ENCODE results near the gene NUSAP1.
"Not testable (repeated sequence)": the region's sequence is repeated elsewhere in the genome, so short reads cannot be mapped to it uniquely, and the experiment has no call there.

NUSAP1 gene

DNA sequence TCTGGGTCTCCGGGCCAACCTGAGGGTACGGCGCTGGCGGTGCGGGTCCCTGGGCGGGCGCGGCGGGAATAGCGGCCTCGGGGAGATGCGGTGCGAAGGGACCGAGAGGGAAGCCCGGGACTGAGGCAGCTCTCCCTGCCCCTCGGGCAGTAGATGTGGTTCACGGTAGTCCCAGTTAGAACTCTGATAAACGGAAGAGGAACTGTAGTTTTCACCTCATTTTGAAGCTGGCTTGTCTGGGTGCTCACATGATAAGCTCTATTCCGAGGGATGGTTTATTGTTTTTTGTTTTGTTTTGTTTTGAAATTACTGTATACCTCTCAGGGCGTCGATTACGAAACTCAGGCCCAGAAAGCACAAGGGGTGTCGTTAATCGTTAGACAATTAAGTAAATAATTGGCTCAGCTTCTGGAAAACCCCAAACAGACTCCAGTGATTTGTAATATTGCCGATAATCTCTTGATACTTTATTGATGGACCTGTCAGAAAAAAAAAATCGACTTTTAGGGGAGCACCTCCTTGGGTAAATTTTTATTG lies 413 bp downstream of the NUSAP1 start:
- DNase-seq: peak in 2 of 58 donors; percentile 35 to 38

DNA sequence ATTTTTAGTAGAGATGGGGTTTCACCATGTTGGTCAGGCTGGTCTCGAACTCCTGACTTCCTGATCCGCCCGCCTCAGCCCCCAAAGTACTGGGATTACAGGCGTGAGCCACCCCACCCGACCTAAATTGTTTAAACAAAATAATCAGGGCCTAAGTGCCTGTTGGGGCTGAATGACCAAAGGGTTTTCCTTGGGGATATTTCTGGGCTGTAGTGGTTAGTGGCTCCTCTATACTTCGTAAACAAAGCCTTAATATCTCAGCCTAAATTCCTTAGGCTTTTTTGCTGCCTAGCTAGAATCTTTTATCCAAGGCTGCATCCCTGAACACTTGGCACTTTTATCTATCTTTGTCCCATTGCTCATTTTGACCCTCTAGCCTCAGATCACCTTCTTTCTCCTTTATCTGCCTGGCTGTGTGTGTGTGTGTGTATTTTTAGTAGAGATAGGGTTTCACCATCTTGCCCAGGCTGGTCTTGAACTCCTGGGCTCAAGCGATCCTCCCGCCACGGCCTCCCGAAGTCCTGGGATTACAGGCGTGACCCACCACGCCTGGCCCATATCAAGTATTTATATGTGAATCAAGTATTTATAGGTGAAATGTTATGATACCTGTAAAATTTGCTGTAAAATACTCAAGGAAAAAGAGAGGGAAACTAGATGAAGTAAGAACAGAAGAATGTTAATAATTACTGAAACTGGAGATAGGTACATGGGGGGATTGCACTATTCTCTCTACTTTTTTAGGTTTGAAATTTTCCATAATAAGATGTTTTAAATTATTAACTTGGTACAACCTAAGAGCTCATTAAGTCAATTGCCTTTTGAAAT lies 1.8 kb downstream of the NUSAP1 start:
- no peak for DNase-seq

DNA sequence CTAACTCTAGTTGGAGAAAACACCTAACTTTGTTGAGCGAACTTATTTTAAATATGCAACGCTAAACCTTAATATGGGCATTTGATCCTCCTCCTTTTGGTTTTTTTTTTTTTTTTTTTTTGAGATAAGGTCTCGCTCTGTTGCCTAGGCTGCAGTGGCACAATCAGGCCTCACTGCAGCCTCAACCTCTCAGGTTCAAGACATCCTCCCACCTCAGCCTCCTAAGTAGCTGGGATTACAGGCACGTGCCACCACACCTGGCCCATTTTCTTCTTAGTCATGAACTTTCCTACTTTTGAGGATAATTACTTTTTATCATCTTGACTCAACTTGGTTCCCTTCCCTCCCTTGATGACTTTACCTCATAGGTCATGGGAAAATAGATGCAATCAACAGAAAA lies 3.9 kb downstream of the NUSAP1 start:
- DNase-seq: no peak

DNA sequence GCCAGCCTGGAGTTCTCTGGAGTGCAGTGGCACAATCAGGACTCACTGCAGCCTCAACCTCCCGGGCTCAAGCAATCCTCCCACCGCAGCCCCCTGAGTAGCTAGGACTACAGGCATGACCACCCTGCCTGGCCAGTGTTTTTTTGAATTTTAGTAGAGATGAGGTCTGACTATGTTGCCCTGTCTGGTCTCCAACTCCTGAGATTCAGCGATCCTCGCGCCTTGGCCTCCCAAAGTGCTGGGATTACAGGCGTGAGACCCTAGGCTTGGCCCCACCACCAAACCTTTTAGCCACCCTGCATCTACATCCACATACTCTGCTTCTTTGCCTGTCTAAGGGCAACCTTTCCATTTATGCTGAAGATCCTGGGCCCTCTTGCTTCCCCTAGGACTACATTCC lies 4.4 kb downstream of the NUSAP1 start:
- DNase-seq: no peak

DNA sequence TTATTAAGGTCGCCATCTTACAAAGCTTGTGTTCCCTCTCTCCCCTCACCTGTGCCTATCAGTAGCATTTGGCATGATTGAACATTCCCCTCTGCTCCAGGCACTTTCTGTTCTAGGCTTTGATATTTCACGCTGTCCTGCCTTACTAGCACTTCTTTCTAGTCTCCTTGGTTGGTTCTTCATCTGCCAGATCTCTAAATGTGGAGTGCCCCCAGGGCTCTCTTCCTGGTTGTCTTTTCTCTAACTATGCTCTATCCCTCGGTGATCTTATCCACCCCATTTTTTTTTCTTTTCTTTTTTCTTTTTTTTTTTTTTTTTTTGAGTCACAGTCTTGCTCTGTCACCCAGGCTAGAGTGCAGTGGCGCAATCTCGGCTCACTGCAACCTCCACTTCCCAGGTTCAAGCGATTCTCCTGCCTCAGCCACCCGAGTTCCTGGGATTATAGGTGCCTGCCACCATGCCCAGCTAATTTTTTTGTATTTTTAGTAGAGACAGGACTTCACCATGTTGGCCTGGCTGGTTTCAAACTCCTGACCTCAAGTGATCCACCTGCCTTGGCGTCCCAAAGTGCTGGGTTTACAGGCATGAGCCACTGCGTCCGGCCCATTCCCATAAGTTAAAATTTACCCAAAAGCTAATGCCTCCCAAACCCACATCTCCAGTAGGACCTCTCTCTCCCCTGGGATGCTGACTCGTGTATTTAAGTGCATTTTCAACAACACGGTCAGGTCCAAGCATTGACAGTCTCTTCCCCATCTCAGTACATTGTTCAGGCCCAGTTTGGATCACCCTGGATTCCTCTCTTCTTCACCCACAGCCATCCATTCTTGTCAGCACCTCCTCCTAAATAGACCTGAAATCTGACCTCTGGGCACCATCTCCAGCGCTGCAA lies 5.2 kb downstream of the NUSAP1 start:
- DNase-seq: no peak

DNA sequence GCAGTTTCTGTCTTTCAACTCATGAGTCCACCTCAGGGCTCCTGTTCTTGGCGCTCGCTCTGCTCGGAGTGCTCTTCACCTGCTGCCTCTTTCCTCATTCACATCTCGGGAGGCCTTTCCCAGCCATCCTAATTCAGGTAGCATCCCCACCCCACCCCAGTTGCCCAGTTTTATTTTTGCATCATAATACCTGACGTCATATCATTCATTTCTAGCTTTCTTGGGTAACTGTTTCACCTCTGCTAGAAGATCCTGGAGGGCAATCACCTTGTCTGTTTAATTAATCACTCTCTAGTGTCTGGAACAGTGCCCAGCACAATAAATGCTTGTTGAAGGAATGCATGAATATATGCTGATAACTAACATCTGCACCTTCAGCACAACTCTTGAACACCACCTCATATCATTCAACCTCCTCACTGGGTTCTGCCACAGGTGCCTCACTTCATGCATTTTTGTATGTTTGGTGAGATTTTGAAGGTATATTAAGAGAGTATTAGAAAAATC lies 7.6 kb downstream of the NUSAP1 start:
- DNase-seq: no peak

DNA sequence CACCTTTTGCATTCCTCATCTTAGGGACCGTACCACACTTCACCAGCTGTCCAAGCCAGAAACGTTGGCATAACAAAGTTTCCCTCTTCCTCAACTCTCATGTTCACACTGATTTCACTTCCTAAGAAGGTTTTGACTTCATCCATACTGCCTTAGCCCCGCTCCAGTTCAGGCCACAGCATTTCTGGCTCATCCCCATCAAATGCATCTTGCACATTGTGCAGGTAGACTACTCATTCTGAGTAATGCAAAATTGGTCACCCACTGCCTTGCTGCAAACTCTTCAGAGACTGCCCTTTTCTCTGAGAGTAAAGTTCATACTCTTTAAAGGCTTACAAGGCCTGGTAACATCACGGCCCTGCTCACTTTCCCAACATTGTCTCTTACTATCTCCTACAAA lies 8.8 kb downstream of the NUSAP1 start:
- no peak for DNase-seq

DNA sequence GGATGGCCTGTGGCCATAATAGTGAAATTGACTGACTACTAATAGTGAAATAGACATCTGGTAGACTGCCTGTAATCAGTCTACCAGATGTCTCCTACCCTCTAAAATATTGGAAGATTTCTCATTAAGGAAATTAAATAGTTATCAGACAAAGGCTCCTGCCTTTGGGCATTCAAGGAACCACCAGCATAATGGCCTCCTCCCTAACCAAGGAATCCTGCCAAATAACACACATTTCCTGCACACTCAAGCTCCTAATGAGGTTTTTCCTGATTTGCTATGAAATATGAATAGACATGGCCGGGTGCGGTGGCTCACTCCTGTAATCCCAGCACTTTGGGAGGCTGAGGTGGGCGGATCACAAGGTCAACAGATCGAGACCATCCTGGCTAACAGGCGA lies 14.6 kb downstream of the NUSAP1 start:
- DNase-seq: no peak

DNA sequence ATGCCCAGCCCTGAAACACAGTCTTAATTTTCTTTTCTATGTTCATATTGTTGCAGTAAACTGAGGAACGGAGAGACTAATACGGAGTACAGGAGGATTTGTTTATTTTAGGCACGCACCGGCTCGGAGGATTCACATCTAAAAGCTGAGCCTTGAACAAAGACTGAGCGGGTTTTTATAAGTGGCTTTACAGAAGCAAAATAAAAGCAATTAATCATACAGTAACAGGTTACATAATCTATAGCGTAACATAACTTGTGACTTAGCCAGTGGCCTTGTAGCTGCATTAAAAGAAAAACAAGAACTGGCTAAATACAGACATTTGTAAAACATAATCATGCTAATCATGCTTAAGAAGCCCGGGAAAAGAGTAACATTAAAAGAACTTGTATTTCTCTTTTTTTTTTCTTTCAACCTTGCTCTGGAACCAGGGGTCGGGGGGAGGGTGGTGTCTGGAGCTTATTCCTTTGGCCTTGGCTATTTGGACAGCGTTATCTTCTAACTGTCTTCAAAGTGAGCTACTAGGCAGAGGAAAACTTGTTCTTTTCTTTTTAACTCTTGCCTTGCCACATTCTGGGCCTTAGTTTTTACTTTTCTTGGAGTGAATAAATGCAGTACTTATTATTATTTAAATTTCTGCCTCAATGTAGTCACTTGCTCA lies 17.5 kb downstream of the NUSAP1 start:
- no peak for DNase-seq

DNA sequence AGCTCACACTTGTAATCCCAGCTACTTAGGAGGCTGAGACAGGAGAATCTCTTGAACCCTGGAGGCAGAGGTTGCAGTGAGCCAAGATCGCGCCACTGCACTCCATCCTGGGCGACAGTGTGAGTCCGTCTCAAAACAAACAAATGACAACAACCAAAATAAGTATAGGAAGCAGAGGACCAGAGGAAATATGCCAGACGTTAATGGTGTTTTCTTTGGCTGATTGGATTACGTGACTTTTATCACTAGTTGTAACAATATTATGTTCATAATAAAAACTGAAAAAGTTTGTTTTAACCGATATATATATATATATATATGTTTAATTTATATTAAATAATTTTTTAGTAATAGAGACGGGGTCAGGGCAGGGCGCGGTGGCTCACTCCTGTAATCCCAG lies 21.7 kb downstream of the NUSAP1 start:
- DNase-seq: no peak

DNA sequence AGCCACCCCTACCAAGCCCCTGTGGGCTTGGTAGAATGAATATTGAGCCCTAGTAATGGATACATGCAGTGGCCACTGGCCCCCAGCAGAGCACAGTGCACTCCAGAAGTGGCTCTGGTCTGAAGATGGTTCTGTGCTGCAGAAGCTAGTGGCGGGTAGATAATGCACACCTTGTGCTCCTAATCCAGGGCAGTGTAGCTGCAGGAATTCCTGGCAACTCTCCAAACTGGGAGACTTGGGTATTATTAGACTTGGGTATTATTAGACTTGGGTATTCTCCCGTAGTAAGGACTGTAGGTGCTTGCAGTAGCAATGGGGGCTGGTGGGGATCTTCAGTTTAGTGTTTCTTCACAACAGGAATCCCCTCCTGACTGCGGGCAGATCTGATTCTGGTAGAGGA lies 34.7 kb downstream of the NUSAP1 start:
- no peak for DNase-seq

DNA sequence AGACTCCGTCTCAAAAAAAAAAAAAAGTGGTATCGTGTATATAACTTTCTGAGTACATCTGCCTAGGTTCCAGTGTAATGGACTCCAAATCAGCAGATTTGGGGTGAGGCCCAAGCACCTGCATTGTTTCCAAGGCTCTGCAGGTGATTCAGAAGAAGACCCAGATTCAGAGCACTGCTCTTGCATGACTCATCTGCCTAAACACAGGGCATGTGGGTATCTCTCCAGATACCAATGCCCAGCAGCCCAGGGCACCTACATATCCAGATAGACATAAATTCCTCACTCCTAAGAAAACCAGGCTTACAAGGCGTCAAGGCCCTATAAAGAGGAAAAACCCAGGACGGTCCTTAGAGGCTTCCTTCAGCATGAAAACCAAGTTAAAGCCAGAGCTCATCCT lies 45.3 kb downstream of the NUSAP1 start:
- DNase-seq: no peak

DNA sequence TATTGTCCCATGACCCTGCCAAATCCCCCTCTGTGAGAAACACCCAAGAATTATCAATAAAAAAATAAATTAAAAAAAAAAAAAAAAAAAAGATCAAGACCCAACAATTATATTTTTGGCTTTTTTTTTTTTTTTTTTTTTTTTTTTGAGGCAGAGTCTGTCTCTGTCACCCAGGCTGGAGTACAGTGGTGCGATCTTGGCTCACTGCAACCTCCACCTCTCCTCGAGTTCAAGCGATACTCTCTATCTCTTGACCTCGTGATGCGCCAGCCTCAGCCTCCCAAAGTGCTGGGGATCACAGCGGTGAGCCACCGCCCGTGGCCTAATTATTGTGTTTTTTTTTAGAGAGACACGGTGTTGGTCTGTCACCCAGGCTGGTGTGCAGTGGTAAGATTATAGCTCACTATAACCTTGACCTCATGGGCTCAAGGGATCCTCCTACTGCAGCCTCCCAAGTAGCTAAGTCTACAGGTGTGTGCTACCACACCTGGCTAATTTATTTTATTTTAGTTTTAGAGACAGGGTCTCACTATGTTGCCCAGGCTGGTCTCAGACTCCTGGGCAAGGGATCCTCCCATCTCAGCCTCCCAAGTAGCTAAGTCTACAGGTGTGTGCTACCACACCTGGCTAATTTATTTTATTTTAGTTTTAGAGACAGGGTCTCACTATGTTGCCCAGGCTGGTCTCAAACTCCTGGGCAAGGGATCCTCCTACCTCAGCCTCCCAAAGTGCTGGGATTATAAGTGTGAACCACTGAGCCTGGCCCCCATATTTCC lies 51.5 kb downstream of the NUSAP1 start:
- not testable (repeated sequence) for DNase-seq

DNA sequence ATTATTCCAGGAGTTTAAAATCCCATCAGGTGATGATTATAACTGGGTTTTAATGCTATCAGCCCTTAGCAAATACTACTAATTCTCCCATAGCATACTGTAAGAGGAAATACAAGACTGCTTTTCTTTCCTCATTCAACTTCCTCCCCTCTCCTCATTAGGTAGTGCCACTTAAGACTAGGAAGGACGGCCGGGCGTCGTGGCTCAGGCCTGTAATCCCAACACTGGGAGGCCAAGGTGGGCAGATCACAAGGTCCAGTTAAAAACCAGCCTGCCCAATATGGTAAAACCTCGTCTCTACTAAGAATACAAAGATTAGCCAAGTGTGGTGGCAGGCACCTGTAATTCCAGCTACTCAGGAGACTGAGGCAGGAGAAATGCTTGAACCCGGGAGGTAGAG lies 55.0 kb downstream of the NUSAP1 start:
- no peak for DNase-seq

DNA sequence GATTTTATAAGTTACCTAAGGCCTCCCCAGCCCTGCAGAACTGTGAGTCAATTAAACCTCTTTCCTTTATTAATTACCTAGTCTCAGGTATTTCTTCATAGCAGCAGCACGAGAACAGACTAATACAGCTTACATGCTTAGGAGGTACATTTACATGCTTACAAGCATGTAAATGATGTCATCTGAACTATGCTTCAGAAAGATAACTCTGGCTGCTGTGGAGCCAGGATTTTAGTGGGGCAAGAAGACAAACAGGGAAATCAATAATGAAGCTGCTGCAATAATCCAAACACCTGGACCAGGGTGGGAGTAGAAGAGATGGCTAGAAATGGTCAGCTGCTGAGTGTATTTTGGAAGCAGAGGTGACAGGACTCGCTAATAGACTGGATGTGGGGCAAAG lies 60.0 kb downstream of the NUSAP1 start:
- no peak for DNase-seq

DNA sequence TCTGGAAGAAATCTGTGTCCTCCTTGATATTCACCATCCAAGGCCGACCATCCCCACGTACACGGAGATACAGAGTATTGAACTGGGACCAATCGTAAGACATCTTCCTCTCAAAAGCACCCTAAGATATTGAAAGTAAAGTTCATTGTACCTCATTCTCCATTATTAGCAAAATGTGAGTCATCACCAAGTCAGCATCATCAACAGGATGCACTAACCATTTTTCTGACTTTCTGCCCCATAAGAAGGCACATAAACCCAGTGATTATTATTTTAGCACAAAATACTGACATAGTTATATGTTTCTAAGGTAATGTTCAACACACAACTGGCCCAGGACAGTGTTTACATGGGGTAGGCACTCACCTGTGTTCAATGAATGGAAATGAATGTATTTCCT lies 62.2 kb downstream of the NUSAP1 start:
- DNase-seq: no peak

DNA sequence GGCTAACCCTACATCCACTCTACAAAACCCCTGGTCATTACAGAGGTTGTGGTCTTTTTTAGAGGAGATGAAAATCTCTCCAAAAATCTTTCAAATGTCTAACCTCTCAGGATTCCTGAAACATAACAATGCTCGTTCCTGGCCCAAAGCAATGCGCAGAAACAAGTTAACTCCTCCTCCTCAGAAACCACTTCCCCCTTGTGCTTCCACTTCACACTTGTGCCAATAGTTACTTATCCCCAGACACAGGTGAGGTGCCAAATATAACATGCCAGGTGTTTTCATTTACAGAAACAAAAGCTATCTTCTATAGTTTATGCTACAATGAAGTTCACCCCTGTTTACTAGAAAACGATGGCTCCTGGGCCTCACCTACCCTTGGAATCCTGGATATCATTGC lies 63.4 kb downstream of the NUSAP1 start:
- DNase-seq: no peak

DNA sequence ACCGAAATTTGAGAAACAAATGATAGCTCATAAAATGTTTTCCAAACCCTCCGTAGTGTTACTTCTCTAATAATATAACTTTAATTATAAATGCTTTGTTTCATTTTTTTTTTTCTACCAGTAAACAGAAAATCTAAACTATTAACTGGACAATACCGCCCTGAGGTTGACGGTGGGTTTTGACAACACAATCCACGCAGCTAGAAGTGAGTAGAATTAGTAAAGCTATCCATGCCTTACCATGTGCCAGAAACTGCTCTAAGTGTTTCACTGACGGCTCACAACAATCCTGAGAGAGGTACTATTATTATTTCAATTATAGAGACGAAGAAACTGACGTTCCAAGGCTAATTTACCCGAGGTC lies 69.2 kb downstream of the NUSAP1 start:
- DNase-seq: peak in 1 of 58 donors; percentile 5

DNA sequence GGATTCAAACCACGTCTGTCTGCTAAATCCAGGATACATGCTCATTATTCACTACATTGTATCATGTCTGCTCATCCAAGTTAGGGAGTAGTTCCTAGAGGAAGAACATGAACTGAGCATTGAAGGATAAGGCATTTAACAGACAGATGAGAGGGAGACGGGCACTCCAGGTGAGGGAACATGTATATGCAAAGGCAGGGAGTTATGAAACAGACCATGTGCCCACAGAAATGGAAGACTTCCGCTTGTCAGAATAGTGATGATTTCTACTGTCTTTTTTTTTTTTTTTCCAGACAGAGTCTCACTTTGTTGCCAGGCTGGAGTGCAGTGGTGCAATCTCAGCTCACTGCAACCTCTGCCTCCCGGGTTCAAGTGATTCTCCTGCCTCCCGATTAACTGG lies 74.7 kb downstream of the NUSAP1 start:
- no peak for DNase-seq

DNA sequence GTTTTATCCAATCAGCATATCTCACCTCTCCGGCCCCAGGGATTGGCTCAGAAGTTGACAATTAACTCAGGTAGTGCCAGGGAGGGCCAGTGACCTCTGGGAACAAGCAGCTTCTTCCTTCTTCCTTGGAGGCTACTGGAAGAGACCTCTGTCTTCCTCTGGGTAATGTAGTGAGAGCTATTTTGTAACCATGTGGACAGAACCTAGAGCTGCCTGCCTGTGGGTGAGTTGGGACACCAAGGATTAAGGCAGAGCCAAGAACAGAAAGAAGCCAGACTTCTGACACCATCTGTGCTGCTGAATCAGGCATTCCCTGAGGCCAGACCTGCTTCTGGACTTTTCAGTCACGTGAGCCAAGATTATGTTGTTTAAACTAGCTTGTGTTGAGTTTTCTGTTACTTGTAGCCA lies 75.6 kb downstream of the NUSAP1 start:
- peak in 6 of 58 donors; percentile 0 to 11 (median 4) for DNase-seq

DNA sequence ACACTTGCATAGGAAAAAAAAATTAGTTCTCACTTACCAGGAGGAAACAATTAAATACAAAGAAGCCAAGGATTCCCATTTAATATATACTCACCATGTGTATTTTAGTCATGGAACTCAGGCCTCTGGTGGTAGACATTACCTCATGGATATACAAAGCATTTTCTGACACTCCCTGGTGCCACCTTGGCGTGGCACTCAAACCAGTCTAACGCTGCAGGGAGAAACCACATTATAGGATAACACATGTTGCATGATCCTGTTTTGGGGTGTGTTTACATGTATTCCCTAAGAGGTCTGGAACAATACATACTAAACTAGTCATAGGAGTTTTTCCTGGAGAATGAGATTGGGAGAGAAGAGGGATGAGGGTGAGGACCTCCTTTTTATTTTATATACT lies 78.3 kb downstream of the NUSAP1 start:
- DNase-seq: no peak

Measured in anterior cingulate cortex (tissue), 58 donors.